Measurements from ENCODE around the gene FAM78A.

FAM78A gene

GRCh38 chr9:131302244-131303075, 26.1 kb upstream of the FAM78A start:
- DNase-seq (ENCODE audit: low read depth) = no peak
- no peak for TF ChIP-seq CTCF (IDR thresholded peaks at IDR 0.05; ENCODE audit: control insufficient read depth, extremely low read depth, insufficient read depth)
- no peak overlapping the region for H3K4me3 ChIP-seq (ENCODE audit: low read depth, low read length)

- no peak for TF ChIP-seq CTCF (IDR thresholded peaks at IDR 0.05; ENCODE audit: control insufficient read depth, extremely low read depth, insufficient read depth)
- DNase-seq (ENCODE audit: low read depth) = no peak
Observed at GRCh38 chr9:131300444-131300843, 24.1 kb upstream of the FAM78A start.

GRCh38 chr9:131299961-131300347, 23.6 kb upstream of the FAM78A start:
- DNase-seq (ENCODE audit: low read depth) = no peak
- H3K4me3 ChIP-seq (ENCODE audit: low read depth, low read length) = no peak overlapping the region
- TF ChIP-seq CTCF (IDR thresholded peaks at IDR 0.05; ENCODE audit: control insufficient read depth, extremely low read depth, insufficient read depth) = no peak

More at GRCh38 chr9:131300444-131300843, 24.1 kb upstream of the FAM78A start:
- H3K4me3 ChIP-seq (ENCODE audit: low read depth, low read length) = no peak overlapping the region

GRCh38 chr9:131299346-131299960, 23.1 kb upstream of the FAM78A start:
- no peak for DNase-seq (ENCODE audit: low read depth)
- no peak for TF ChIP-seq CTCF (IDR thresholded peaks at IDR 0.05; ENCODE audit: control insufficient read depth, extremely low read depth, insufficient read depth)
- no peak overlapping the region for H3K4me3 ChIP-seq (ENCODE audit: low read depth, low read length)

- TF ChIP-seq CTCF (IDR thresholded peaks at IDR 0.05; ENCODE audit: control insufficient read depth, extremely low read depth, insufficient read depth) = no peak
- DNase-seq (ENCODE audit: low read depth) = no peak
- no peak overlapping the region for H3K4me3 ChIP-seq (ENCODE audit: low read depth, low read length)
Observed at GRCh38 chr9:131298816-131299215, 22.5 kb upstream of the FAM78A start.

GRCh38 chr9:131298341-131298740, 22.0 kb upstream of the FAM78A start:
- no peak overlapping the region for H3K4me3 ChIP-seq (ENCODE audit: low read depth, low read length)
- no peak for DNase-seq (ENCODE audit: low read depth)
- no peak for TF ChIP-seq CTCF (IDR thresholded peaks at IDR 0.05; ENCODE audit: control insufficient read depth, extremely low read depth, insufficient read depth)

Data from LNCaP clone FGC (cell line).